Measurements from ENCODE around the gene PPP2CA. TPM values are rescaled to one million over a fixed set of nuclear protein-coding genes. Genes with fewer than 3 reads are reported as not detected.
A peak's percentile ranks its signal among the peaks of the same experiment; 100 is the strongest.

Gene PPP2CA
- total RNA-seq, 4 donors from 2014 or later = 129 to 306 (median 215) TPM

DNA sequence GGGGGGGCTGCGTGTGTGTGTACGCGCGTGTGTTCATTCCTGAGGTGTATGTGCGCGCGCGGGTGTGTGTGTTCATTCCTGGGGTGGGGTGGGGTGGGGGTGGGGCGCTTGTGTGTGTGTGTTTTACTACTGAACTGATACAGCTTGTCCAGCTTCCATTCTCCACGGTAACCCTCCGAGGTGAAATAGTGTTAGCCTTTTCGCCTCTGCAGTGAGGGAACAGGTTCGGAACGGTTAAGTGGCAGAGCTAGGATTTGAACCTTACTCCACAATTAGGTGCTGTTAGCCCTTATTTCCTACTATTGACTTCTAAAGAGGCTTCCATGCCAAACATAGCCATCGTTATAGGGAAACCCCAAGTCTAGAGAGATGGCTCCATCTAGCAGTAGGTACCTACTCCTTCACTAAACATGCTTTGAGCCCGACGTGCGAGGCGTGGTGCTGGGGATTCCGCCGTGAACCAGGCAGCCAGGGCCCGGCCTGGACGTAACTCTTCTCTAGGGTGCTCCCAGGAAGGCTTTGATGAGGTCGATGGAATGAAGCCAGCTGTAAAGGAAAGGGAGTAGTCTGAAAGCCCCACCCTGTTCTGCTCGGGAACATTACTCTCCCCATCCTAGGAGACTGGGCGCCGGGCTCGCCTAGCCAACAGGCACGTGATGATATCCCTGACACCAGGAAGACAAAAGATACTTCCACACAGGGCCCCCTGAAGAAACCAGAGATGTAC lies 48.3 kb downstream of the PPP2CA start:
- H3K9me3 ChIP-seq = no peaks in the 10 kb centered on the region
- WGBS, 2 donors = 4 to 11% methylated on average over 9 to 18 of the region's 29 CpGs
- no peaks in the 10 kb centered on the region for H3K27me3 ChIP-seq
- intact Hi-C loops (cut with DNase I) = no loop called here
- DNase-seq = peak; percentile 5
- peaks cover 0 to 12% (median 6%) of the 10 kb centered on the region in 3 donors for H3K36me3 ChIP-seq
- peaks cover 4 to 48% (median 21%) of the 10 kb centered on the region in 3 donors for H3K4me1 ChIP-seq
- H3K27ac ChIP-seq = peak overlapping the region; percentile 97 to 100 (median 100)
- no peak for TF ChIP-seq CTCF (IDR thresholded peaks at IDR 0.05)
- TF ChIP-seq POLR2A (IDR thresholded peaks at IDR 0.05) = peak in 2 of 4 donors; percentile 29 to 48
- peak overlapping the region; percentile 93 to 95 (median 93) for H3K4me3 ChIP-seq

DNA sequence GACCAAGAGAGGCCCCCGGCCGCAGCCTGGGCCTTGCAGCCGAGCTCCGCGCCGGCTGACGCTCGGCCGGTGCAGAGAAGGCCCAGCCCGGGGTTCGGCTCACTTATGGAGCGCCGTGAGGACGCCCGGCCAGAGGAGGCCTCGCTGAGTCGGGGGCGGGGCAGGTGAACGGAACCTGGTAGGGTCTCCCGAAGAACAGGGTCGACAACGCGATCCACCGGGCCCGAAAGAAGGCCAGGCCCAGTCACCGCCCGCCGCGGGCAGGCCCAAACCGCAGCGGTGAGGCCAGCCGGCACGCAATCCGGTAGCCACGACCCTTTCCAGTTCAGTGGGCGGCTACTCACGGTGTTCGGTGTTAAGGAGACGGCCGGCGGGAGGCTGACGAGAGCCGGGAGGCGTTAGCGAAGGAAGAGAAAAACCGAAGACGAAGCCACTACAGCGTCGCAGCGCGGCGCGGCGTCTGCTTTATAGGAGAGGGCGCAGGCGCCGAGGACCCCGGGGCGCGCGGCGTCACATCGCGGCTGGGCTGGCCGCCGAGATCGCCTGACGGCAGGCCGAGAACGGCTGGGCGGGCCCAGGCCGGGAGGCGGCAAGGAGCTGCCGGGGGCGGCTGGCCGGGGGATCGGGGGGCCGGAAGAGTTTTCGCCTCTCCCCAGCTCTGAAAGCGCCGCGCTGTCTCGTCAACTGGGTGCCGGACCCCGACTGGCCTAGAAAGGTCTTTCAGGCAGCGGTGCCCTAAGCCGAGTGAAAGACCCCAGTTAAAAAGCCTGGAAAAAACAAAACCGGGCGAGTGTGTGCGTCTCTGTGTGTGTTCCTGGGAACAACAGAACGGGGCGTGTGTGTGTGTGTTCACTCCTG lies 49.1 kb downstream of the PPP2CA start, which contains the start of gene SKP1:
TSS of gene SKP1 (minus strand) at position 440 of the 858 bp plus-strand sequence. CDS start 2,928 bp downstream, outside the sequence.
- peak in 3 of 4 donors; percentile 8 to 98 (median 96) for TF ChIP-seq POLR2A (IDR thresholded peaks at IDR 0.05)
- TF ChIP-seq CTCF (IDR thresholded peaks at IDR 0.05) = peak in 1 of 6 experiments; percentile 21
- whole genome bisulfite sequencing, 2 donors = 0% methylated on average over 6 to 30 of the region's 92 CpGs
- H3K4me3 ChIP-seq = peak within 1 kb of the TSS; percentile 93 to 95 (median 93)
- peaks cover 0 to 20% (median 13%) of the 10 kb centered on the region in 3 donors for H3K36me3 ChIP-seq
- no peaks in the 10 kb centered on the region for H3K9me3 ChIP-seq
- intact Hi-C loops (cut with DNase I) = no loop called here
- H3K27ac ChIP-seq = peak within 1 kb of the TSS; percentile 97 to 100 (median 100)
- H3K4me1 ChIP-seq = peaks cover 4 to 55% (median 21%) of the 10 kb centered on the region in 3 donors
- peak; percentile 28 for DNase-seq
- no peaks in the 10 kb centered on the region for H3K27me3 ChIP-seq

GRCh38 chr5:134175921-134176510 lies 49.9 kb downstream of the PPP2CA start:
- Histone ChIP-seq H3K4me1 (peaks cover 4 to 60% (median 21%) of the 10 kb centered on the region in 3 donors), H3K27ac (peak overlapping the region; percentile 97 to 100 (median 100)), H3K4me3 (peak overlapping the region; percentile 93 to 95 (median 93)), H3K9me3 (no peaks in the 10 kb centered on the region), H3K27me3 (no peaks in the 10 kb centered on the region), H3K36me3 (peaks cover 0 to 28% (median 13%) of the 10 kb centered on the region in 3 donors)
- TF ChIP-seq POLR2A (IDR thresholded peaks at IDR 0.05) (no peak), CTCF (IDR thresholded peaks at IDR 0.05) (no peak)
- intact Hi-C loops (cut with DNase I) = no loop called here
- 1% methylated on average over 8 to 18 of the region's 31 CpGs for WGBS, 2 donors
- no peak for DNase-seq

GRCh38 chr5:134174841-134175839 lies 50.7 kb downstream of the PPP2CA start:
- Histone ChIP-seq H3K4me1 (peaks cover 4 to 60% (median 21%) of the 10 kb centered on the region in 3 donors), H3K9me3 (no peaks in the 10 kb centered on the region), H3K27ac (peak overlapping the region; percentile 30 to 100 (median 98)), H3K36me3 (peaks cover 0 to 36% (median 19%) of the 10 kb centered on the region in 3 donors), H3K27me3 (no peaks in the 10 kb centered on the region), H3K4me3 (peak overlapping the region; percentile 93 to 95 (median 93))
- TF ChIP-seq CTCF (IDR thresholded peaks at IDR 0.05) = no peak
- TF ChIP-seq POLR2A (IDR thresholded peaks at IDR 0.05) = no peak
- intact Hi-C loops (cut with DNase I) = no loop called here
- no peak for DNase-seq
- WGBS, 2 donors = 12 to 20% methylated on average over 10 of the region's 10 CpGs

All from esophagus squamous epithelium (tissue), 5 donors.